ENCODE data around the gene SLC12A9.

Gene SLC12A9

DNA sequence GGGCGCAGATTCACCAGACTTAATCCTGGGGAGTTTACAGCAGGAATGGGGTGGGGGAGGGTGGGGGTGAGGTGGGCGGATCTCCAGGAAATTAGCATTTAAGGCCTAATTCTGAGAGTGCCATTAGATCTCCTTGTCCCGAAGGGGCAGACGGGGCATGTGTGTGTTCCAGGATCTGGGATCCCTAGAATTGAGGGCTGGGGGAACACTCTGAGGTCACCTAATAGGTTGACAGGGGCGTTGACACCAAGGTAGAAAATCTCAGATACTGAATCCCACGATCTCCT lies 15.8 kb upstream of the SLC12A9 start:
- Histone ChIP-seq H3K27ac (ENCODE audit: low read depth, low read length) (no peak overlapping the region), H4K20me1 (ENCODE audit: low read depth, low read length) (no peaks in the 10 kb centered on the region), H3K9me2 (replicated peaks; ENCODE audit: insufficient read depth, low read length) (no peaks in the 10 kb centered on the region), H2AFZ (ENCODE audit: low read depth, low read length, severe bottlenecking) (no peak overlapping the region), H3F3A (ENCODE audit: insufficient read depth) (no peaks in the 10 kb centered on the region), H3K9ac (ENCODE audit: low read length) (no peak overlapping the region), H3K9me3 (ENCODE audit: insufficient read depth, low read length) (no peaks in the 10 kb centered on the region), H3K4me3 (ENCODE audit: insufficient read depth, low read length, poor library complexity, severe bottlenecking) (no peak overlapping the region), H3K27me3 (ENCODE audit: low read length) (no peaks in the 10 kb centered on the region), H3K4me2 (ENCODE audit: low read depth, low read length, poor library complexity, severe bottlenecking) (no peak overlapping the region), H3K36me3 (ENCODE audit: low read length) (no peaks in the 10 kb centered on the region), H3K79me2 (ENCODE audit: insufficient read depth, low read length) (no peaks in the 10 kb centered on the region)
- no peak for TF ChIP-seq EZH2phosphoT487 (conservative IDR thresholded peaks at IDR 0.05; ENCODE audit: low read length)
- no peak for TF ChIP-seq CTCF (IDR thresholded peaks at IDR 0.05; ENCODE audit: insufficient read depth, low read length, poor library complexity, severe bottlenecking)

DNA sequence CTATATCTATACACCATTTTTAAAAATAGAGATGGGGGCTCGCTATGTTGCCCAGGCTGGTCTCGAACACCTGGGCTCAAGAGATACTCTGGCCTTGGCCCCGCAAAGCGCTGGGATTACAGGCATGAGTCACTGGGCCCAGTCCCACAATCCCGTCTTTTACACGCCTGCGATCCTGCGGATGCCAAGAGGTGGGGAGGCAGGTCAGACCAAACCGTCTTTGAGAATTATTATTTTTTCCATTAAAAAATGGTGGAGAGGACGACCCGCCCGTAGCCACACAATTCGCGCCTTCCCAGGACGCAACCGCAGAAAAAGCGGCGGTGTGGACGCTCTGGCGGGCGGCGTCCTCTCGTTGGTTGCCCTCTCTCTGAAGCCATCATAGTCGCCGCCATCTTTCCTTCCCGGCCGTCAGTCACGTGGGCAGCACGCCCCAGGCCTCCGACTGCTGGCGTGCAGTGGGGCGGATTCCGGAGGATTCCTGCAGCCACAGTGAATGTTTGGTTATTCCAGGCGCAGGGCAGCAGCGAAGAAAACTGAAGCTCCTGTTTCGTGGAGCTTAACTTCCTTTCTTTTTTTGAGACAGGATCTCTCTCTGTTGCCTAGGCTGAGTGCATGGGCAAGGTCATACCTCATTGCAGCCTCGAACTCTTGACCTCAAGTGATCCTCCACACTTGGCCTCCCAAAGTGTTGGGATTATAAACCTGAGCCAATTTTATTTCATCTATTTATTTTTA lies 15.2 kb upstream of the SLC12A9 start:
- no peak overlapping the region for H3K9ac ChIP-seq (ENCODE audit: low read length)

DNA sequence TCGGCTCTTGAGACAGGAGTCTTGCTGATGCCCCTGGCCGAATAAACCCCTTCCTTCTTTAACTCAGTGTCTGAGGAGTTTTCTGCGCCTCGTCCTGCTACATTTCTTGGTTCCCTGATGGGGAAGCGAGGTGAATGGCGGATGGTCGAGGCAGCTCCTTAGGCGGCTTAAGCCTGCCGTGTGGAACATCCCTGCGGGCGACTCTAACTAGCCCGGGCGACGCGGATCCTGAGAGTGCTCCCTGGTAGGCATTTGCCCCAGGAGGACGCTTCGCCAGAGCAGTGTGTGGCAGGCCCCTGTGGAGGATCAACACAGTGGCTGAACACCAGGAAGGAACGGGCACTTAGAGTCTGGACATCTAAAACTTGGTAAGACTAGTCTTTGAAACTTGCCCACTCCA lies 13.2 kb upstream of the SLC12A9 start:
- Histone ChIP-seq H2AFZ (ENCODE audit: low read depth, low read length, severe bottlenecking) (no peak overlapping the region), H3K27ac (ENCODE audit: low read depth, low read length) (no peak overlapping the region)

More for the DNA sequence above, 15.2 kb upstream of the SLC12A9 start:
- H3K9me2 ChIP-seq (replicated peaks; ENCODE audit: insufficient read depth, low read length): no peaks in the 10 kb centered on the region
- no peaks in the 10 kb centered on the region for H3F3A ChIP-seq (ENCODE audit: insufficient read depth)
- H3K9me3 ChIP-seq (ENCODE audit: insufficient read depth, low read length): no peaks in the 10 kb centered on the region
- TF ChIP-seq EZH2phosphoT487 (conservative IDR thresholded peaks at IDR 0.05; ENCODE audit: low read length) (no peak), CTCF (IDR thresholded peaks at IDR 0.05; ENCODE audit: insufficient read depth, low read length, poor library complexity, severe bottlenecking) (no peak)
- H3K27ac ChIP-seq (ENCODE audit: low read depth, low read length): no peak overlapping the region
- no peaks in the 10 kb centered on the region for H4K20me1 ChIP-seq (ENCODE audit: low read depth, low read length)
- H3K79me2 ChIP-seq (ENCODE audit: insufficient read depth, low read length): no peaks in the 10 kb centered on the region
- no peak overlapping the region for H3K4me2 ChIP-seq (ENCODE audit: low read depth, low read length, poor library complexity, severe bottlenecking)
- H2AFZ ChIP-seq (ENCODE audit: low read depth, low read length, severe bottlenecking): no peak overlapping the region
- H3K36me3 ChIP-seq (ENCODE audit: low read length): no peaks in the 10 kb centered on the region
- H3K4me3 ChIP-seq (ENCODE audit: insufficient read depth, low read length, poor library complexity, severe bottlenecking): no peak overlapping the region
- H3K27me3 ChIP-seq (ENCODE audit: low read length): no peaks in the 10 kb centered on the region

More for the DNA sequence above, 13.2 kb upstream of the SLC12A9 start:
- Histone ChIP-seq H3K4me2 (ENCODE audit: low read depth, low read length, poor library complexity, severe bottlenecking) (no peak overlapping the region), H3K36me3 (ENCODE audit: low read length) (no peaks in the 10 kb centered on the region), H3K9me3 (ENCODE audit: insufficient read depth, low read length) (no peaks in the 10 kb centered on the region), H3K9me2 (replicated peaks; ENCODE audit: insufficient read depth, low read length) (no peaks in the 10 kb centered on the region), H3K9ac (ENCODE audit: low read length) (no peak overlapping the region), H3F3A (ENCODE audit: insufficient read depth) (no peaks in the 10 kb centered on the region), H3K79me2 (ENCODE audit: insufficient read depth, low read length) (no peaks in the 10 kb centered on the region), H3K4me3 (ENCODE audit: insufficient read depth, low read length, poor library complexity, severe bottlenecking) (no peak overlapping the region), H4K20me1 (ENCODE audit: low read depth, low read length) (no peaks in the 10 kb centered on the region), H3K27me3 (ENCODE audit: low read length) (no peaks in the 10 kb centered on the region)
- TF ChIP-seq CTCF (IDR thresholded peaks at IDR 0.05; ENCODE audit: insufficient read depth, low read length, poor library complexity, severe bottlenecking) (no peak), EZH2phosphoT487 (conservative IDR thresholded peaks at IDR 0.05; ENCODE audit: low read length) (no peak)
